LNCaP clone FGC (cell line): ENCODE data around the gene PAQR5.
"Not testable (repeated sequence)": the region's sequence is repeated elsewhere in the genome, so short reads cannot be mapped to it uniquely, and the experiment has no call there.

ENCODE experiments used
- DNase-seq: peaks from one replicate; pipeline ENCODE4 v3.0.0-alpha.2; 2011; ENCODE audit warnings: low read depth
- H3K4me3 ChIP-seq: 2 replicates; pipeline ENCODE4 v1.5.1; 2011; ENCODE audit warnings: mild to moderate bottlenecking, low read depth, low read length, control low read depth
- TF ChIP-seq, protein P1 (sequence below): IDR thresholded peaks from 2 replicates; pipeline ENCODE4 v1.5.1; 2012; ENCODE audit warnings: mild to moderate bottlenecking; ENCODE audit not compliant: control insufficient read depth, insufficient read depth; ENCODE audit errors: extremely low read depth

The PAQR5 gene

DNA sequence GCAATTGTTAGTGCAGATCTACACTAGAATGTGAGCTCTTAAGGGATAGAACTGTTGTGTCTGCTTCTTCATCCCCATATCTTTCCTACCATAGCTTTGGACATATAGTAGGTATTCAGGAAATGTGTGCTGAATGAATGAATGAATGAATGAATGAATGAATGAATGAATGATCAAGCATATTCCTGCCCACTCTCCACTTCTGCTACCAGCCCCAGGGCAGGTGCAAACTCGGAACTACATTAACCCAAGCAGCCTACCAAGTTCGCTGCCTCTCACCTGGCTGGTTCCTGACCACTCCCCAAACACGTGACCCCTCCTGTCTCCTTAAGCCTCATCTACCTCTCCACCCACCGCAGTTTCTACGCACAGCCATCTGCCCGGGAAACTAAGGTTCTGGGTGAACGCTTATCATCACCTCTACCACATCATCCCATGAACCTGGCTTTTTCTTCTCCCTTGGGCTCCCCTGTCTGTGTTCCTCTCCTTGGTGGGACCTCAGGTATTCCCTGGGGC is 26.8 kb downstream of the PAQR5 start:
- no peak for DNase-seq
- H3K4me3 ChIP-seq, result no peak overlapping the region
- TF ChIP-seq, protein P1, sequence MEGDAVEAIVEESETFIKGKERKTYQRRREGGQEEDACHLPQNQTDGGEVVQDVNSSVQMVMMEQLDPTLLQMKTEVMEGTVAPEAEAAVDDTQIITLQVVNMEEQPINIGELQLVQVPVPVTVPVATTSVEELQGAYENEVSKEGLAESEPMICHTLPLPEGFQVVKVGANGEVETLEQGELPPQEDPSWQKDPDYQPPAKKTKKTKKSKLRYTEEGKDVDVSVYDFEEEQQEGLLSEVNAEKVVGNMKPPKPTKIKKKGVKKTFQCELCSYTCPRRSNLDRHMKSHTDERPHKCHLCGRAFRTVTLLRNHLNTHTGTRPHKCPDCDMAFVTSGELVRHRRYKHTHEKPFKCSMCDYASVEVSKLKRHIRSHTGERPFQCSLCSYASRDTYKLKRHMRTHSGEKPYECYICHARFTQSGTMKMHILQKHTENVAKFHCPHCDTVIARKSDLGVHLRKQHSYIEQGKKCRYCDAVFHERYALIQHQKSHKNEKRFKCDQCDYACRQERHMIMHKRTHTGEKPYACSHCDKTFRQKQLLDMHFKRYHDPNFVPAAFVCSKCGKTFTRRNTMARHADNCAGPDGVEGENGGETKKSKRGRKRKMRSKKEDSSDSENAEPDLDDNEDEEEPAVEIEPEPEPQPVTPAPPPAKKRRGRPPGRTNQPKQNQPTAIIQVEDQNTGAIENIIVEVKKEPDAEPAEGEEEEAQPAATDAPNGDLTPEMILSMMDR, result no peak

DNA sequence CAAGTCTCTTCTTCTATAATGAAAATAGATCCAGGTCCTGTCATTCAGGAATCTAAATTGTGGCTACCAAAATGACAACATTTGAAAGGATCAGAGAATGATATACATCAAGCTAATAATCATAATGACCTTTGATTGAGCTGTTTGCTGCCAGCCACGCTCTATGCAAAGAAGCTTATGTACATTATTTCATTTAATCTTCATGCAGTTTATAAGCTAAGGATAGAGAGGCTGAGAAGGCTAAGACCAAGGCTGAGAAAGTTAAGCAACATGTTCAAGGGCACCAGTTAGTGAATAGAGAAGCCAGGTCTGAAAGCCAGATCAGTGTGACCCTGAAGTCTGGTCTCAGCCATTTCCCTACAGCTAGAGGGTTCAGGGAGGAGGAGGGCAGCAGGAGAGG is 29.4 kb downstream of the PAQR5 start:
- no peak for DNase-seq
- TF ChIP-seq, protein P1, result no peak
- no peak overlapping the region for H3K4me3 ChIP-seq

DNA sequence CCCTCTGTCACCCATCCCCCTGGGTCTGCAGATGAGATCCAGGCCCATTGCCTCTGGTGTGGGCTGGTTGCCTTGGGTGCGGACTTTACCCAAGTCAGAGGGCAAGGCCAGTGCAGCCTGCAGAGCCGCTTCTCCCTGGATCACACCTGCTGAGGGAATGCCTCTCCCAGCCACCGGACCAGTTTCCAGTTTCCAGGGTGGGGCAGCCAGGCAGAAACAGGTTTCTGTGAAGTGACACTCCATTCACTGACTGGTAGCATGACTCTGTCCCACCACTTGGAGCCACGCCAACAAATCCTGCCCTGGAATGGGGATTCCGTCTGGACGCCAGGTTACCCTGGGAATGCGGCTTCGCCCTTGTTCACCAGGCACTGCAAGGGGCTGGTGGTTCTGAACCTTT is 30.0 kb downstream of the PAQR5 start:
- TF ChIP-seq, protein P1, result no peak
- H3K4me3 ChIP-seq, result no peak overlapping the region

DNA sequence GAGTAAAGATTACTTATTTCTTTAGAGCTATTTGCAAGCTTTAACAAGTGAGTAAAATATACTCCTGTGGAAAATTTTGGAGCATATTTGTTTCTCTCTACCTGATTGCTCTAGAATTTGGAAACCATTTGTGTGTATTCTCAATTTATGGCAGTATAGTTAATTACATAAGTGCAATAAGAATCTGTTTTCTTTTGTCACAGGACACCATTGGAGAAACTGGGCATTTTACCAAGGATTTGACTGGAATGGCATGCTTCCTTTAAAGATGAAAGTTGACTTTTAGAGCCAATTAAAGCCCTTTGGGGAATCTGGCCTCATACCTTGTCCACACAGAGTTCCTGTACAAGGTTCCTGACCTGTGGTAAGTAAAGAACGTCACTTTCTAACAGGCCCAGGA is 38.4 kb downstream of the PAQR5 start:
- H3K4me3 ChIP-seq, result no peak overlapping the region
- no peak for DNase-seq
- TF ChIP-seq, protein P1, result no peak

More for the DNA sequence above, 30.0 kb downstream of the PAQR5 start:
- no peak for DNase-seq

DNA sequence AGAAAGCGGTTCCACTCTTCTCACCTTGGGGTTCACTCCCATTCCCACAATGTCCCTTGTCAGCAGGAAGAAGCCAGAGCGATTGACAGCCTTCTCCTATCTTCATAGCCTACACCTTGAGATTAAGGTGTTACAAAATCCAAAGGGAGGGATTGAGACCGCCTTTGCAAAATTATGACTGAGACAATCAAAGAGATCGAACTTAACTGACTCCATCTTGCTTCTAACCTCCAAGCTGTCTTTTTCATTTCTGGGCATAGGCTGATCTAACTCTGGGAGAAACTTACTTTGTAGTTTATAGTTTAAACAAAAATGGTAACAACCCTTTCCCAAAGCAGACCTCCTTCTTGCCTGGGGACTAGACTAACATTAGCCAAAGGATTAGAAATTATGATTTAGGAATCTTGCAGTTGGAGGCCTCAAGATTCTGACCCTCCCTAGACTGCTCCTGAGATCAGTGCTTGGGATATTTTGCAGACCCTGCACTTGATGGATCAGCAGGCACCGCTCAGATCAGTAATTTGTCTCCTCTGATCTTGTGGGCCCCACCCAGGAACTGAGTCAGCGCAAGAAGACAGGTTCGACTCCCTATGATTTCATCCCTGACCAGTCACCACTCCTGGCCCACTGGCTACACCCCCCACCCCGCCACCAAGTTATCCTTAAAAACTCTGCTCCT is 40.0 kb downstream of the PAQR5 start:
- no peak for DNase-seq
- TF ChIP-seq, protein P1, result no peak
- no peak overlapping the region for H3K4me3 ChIP-seq

DNA sequence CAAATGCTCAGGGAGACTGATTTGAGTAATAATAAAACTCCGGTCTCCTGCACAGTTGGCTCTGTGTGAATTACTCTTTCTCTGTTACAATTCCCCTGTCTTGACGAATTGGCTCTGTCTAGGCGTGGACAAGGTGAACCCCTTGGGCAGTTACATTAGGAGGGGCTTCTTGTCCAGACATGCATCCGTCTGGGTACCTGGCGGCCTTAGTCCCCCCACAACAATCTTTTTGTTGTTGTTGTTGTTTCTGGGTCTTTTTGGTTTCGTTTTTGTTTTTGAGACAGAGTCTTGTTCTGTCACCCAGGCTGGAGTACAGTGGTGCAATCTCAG is 40.5 kb downstream of the PAQR5 start:
- DNase-seq, H3K4me3 ChIP-seq: not testable (repeated sequence)

DNA sequence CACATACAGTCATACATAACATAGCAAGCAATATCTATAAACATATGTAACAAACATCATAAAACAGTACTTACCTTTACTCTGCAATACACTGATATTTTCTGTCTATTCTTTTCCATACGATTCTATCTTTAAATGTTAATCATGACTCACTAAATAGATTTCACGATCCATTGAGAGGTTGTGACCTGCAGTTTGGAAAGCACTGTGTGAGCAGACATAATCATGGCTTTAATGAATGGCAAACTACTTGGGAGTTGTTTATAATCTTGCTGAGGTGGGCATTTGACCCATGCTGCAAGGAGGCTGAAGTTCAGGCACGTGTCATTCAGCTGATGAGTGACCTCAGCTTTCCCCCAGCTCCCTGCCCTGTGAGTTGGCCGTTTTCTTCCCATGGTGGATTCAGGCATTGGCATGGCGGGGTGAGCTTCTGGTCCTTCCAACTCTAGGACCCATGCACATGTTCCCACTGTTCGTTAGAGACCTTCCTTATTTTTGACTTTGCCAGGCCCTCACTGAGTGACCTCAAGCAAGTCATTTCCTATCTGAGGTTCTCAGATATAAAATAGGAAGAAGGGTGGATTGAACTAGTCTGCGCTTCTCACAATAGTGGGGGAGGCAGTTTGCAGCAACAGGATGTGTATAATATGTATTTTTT is 41.7 kb downstream of the PAQR5 start:
- TF ChIP-seq, protein P1, result no peak
- DNase-seq, result no peak
- no peak overlapping the region for H3K4me3 ChIP-seq
